Neural cell (in vitro differentiated cells): ENCODE data around the gene DIP2C. TPM values are rescaled to one million over a fixed set of nuclear protein-coding genes. Genes with fewer than 3 reads are reported as not detected.

Experiments used
- H2AFZ ChIP-seq: fragments of 200-600, 300-800 bp; sonication (generic), shearing (Covaris generic); 2 replicates; pipeline ENCODE4 v1.6.0; 2014; ENCODE audit warnings: low read depth, mild to moderate bottlenecking, antibody characterized with exemption, low read length, moderate library complexity
- H3F3A ChIP-seq: fragments of 200-600 bp; shearing (Covaris generic); 2 replicates; pipeline ENCODE4 v1.6.1; 2016; ENCODE audit warnings: mild to moderate bottlenecking, moderate library complexity, mixed read lengths, antibody characterized with exemption, low read length; ENCODE audit not compliant: insufficient read depth, poor library complexity, severe bottlenecking
- H3K27ac ChIP-seq: fragments of 200-600, 300-800 bp; sonication (generic), shearing (Covaris generic); 2 replicates; pipeline ENCODE4 v1.5.1; 2014; ENCODE audit warnings: mild to moderate bottlenecking, low read length, moderate library complexity
- H3K27me3 ChIP-seq: fragments of 300-800, 200-600 bp; sonication (generic), shearing (Covaris generic); 2 replicates; pipeline ENCODE4 v1.6.0; 2014; ENCODE audit warnings: mild to moderate bottlenecking, low read depth, low read length, moderate library complexity; ENCODE audit not compliant: insufficient read depth
- H3K36me3 ChIP-seq: fragments of 300-800, 200-600 bp; sonication (generic), shearing (Covaris generic); 2 replicates; pipeline ENCODE4 v1.5.1; 2014; ENCODE audit warnings: mild to moderate bottlenecking, antibody characterized with exemption, low read length, moderate library complexity; ENCODE audit not compliant: insufficient read depth
- H3K4me2 ChIP-seq: fragments of 300-800, 200-600 bp; sonication (generic), shearing (Covaris generic); 2 replicates; pipeline ENCODE4 v1.6.0; 2014; ENCODE audit warnings: mild to moderate bottlenecking, low read length
- H3K4me3 ChIP-seq: fragments of 300-800, 200-600 bp; sonication (generic), shearing (Covaris generic); 2 replicates; pipeline ENCODE4 v1.5.1; 2014; ENCODE audit warnings: mild to moderate bottlenecking, low read length, moderate library complexity
- H3K79me2 ChIP-seq: fragments of 200-600 bp; shearing (Covaris generic); replicated peaks from 2 replicates; pipeline ENCODE4 v1.6.0; 2014; ENCODE audit warnings: mild to moderate bottlenecking, low read length, moderate library complexity; ENCODE audit not compliant: insufficient read depth
- H3K9ac ChIP-seq: fragments of 300-800, 200-600 bp; sonication (generic), shearing (Covaris generic); 2 replicates; pipeline ENCODE4 v1.6.1; 2016; ENCODE audit warnings: mild to moderate bottlenecking, low read length, mixed read lengths
- H3K9me2 ChIP-seq: fragments of 200-600 bp; shearing (Covaris generic); 2 replicates; pipeline ENCODE4 v1.6.1; 2016; ENCODE audit warnings: mild to moderate bottlenecking, low read length, mixed read lengths; ENCODE audit not compliant: insufficient read depth
- H3K9me3 ChIP-seq: fragments of 200-600, 300-800 bp; sonication (generic), shearing (Covaris generic); 2 replicates; pipeline ENCODE4 v1.6.1; 2016; ENCODE audit warnings: mild to moderate bottlenecking, mixed run types, low read length, moderate library complexity, mixed read lengths
- H4K20me1 ChIP-seq: fragments of 200-600 bp; shearing (Covaris generic); 2 replicates; pipeline ENCODE4 v1.6.1; 2016; ENCODE audit warnings: mild to moderate bottlenecking, mixed run types; ENCODE audit not compliant: insufficient read depth
- EP300 ChIP-seq: fragments of 450-650 bp; conservative IDR thresholded peaks from 2 replicates; pipeline ENCODE4 v1.6.1; 2014; ENCODE audit warnings: antibody characterized with exemption, mild to moderate bottlenecking, moderate library complexity; ENCODE audit not compliant: poor library complexity, severe bottlenecking
- EZH2 ChIP-seq: fragments of 200-600, 300-800 bp; shearing (Covaris generic), sonication (generic); IDR thresholded peaks from 2 replicates; pipeline ENCODE4 v1.6.1; 2014; ENCODE audit warnings: antibody characterized with exemption, low read length, borderline replicate concordance, mild to moderate bottlenecking; ENCODE audit not compliant: insufficient read depth, poor library complexity, severe bottlenecking
- MXI1 ChIP-seq: fragments of 450-650 bp; conservative IDR thresholded peaks from 2 replicates; pipeline ENCODE4 v1.6.1; 2014; ENCODE audit warnings: antibody characterized with exemption, mild to moderate bottlenecking; ENCODE audit not compliant: poor library complexity, severe bottlenecking
- POLR2AphosphoS5 ChIP-seq: IDR thresholded peaks from 2 replicates; pipeline ENCODE4 v1.6.1; 2012
- RAD21 ChIP-seq: fragments of 450-650 bp; conservative IDR thresholded peaks from 2 replicates; pipeline ENCODE4 v1.6.1; 2014; ENCODE audit warnings: antibody characterized with exemption, mild to moderate bottlenecking, moderate library complexity
- SMC3 ChIP-seq: fragments of 450-650 bp; conservative IDR thresholded peaks from 2 replicates; pipeline ENCODE4 v1.6.1; 2014; ENCODE audit warnings: antibody characterized with exemption, mild to moderate bottlenecking, moderate library complexity; ENCODE audit not compliant: poor library complexity
- TAF1 ChIP-seq: IDR thresholded peaks from 2 replicates; pipeline ENCODE4 v1.6.1; 2012; ENCODE audit warnings: low read depth
- polyA plus RNA-seq: library from polyadenylated mRNA; depleted of rRNA; stranded (reverse); fragments of >200 nt; gene quantifications from 2 replicates; pipeline ENCODE4 v1.2.3, GENCODE V29; 2014
- TF ChIP-seq, protein P1 (sequence below): fragments of 450-650 bp; IDR thresholded peaks from 2 replicates; pipeline ENCODE4 v1.5.1; 2014; ENCODE audit warnings: antibody characterized with exemption, mild to moderate bottlenecking, moderate library complexity; ENCODE audit not compliant: poor library complexity, severe bottlenecking
- TF ChIP-seq, protein P2 (sequence below): IDR thresholded peaks from 2 replicates; pipeline ENCODE4 v1.6.1; 2012; ENCODE audit warnings: borderline replicate concordance

DIP2C gene
- polyA plus RNA-seq, 1 donor from 2014 or later: 24.1 TPM

DNA sequence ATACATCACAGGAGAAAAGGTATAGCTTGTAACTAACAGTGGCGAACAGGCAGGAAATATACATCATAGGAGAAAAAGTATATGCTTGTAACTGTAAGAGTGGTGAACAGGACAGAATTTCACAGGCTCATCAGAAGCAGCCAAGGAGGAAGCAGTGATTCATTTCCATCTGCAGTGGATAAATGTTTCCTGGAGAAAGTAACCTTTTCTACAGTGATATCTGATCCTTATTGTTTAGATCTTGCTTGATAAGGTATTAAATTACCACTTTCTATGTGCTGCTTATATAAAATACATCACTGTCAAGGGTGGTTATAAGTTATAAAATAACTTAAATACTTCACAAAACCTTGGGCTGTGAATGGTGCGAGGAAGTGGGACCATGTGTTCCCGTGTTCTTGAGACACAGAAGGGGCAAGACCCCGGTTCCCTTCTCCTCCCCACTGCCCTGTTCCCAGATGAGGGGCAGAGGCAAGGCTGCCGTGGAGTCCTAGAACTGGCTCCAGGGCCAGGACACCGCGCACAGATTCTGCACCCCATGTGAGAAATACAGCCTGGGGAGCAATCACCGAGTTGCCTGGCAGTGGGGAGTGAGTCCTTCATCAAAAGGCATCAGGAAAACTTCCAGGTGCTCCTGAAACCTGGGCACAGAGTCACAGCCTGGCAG is 135.2 kb downstream of the DIP2C start:
- Histone ChIP-seq H3K27ac (no peak overlapping the region), H4K20me1 (peaks cover 14% of the 10 kb centered on the region), H3K27me3 (no peaks in the 10 kb centered on the region), H3K9me3 (no peaks in the 10 kb centered on the region), H2AFZ (no peak overlapping the region), H3K9me2 (no peaks in the 10 kb centered on the region), H3F3A (no peaks in the 10 kb centered on the region), H3K36me3 (no peaks in the 10 kb centered on the region), H3K9ac (no peak overlapping the region), H3K79me2 (peaks cover 54% of the 10 kb centered on the region), H3K4me2 (no peak overlapping the region), H3K4me3 (no peak overlapping the region)
- TF ChIP-seq MXI1: no peak
- TF ChIP-seq, protein P1, sequence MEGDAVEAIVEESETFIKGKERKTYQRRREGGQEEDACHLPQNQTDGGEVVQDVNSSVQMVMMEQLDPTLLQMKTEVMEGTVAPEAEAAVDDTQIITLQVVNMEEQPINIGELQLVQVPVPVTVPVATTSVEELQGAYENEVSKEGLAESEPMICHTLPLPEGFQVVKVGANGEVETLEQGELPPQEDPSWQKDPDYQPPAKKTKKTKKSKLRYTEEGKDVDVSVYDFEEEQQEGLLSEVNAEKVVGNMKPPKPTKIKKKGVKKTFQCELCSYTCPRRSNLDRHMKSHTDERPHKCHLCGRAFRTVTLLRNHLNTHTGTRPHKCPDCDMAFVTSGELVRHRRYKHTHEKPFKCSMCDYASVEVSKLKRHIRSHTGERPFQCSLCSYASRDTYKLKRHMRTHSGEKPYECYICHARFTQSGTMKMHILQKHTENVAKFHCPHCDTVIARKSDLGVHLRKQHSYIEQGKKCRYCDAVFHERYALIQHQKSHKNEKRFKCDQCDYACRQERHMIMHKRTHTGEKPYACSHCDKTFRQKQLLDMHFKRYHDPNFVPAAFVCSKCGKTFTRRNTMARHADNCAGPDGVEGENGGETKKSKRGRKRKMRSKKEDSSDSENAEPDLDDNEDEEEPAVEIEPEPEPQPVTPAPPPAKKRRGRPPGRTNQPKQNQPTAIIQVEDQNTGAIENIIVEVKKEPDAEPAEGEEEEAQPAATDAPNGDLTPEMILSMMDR: no peak
- TF ChIP-seq SMC3: no peak
- no peak for TF ChIP-seq TAF1
- TF ChIP-seq EP300: no peak
- no peak for TF ChIP-seq EZH2
- TF ChIP-seq RAD21: no peak

DNA sequence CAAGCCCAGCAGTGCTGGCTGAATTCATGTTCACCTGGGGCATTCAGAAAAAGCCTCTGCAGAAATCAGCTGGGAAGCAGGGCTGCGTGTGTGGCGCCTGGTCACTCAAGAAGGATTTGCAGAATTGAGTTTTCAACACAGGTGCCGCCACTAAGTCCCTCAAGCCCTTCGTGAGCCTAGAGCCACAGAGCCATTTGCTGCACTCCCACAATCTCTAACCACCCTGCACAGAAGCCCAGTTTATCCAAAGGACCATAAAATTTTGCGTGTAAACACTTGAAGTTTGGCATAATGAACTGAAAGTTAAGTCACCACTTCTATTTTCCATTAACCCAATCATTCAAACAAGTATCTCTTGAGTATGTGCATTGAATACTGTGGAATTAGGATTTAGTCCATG is 136.2 kb downstream of the DIP2C start:
- peaks cover 53% of the 10 kb centered on the region for H3K79me2 ChIP-seq
- H3K4me2 ChIP-seq: no peak overlapping the region
- H3F3A ChIP-seq: no peaks in the 10 kb centered on the region
- H3K9me2 ChIP-seq: no peaks in the 10 kb centered on the region
- H3K4me3 ChIP-seq: no peak overlapping the region
- no peaks in the 10 kb centered on the region for H3K27me3 ChIP-seq
- peaks cover 14% of the 10 kb centered on the region for H4K20me1 ChIP-seq
- H3K36me3 ChIP-seq: no peaks in the 10 kb centered on the region
- no peak overlapping the region for H3K9ac ChIP-seq
- no peak overlapping the region for H3K27ac ChIP-seq
- no peak for TF ChIP-seq POLR2AphosphoS5
- TF ChIP-seq TAF1: no peak
- TF ChIP-seq MXI1: no peak
- TF ChIP-seq RAD21: no peak
- no peaks in the 10 kb centered on the region for H3K9me3 ChIP-seq
- no peak overlapping the region for H2AFZ ChIP-seq

DNA sequence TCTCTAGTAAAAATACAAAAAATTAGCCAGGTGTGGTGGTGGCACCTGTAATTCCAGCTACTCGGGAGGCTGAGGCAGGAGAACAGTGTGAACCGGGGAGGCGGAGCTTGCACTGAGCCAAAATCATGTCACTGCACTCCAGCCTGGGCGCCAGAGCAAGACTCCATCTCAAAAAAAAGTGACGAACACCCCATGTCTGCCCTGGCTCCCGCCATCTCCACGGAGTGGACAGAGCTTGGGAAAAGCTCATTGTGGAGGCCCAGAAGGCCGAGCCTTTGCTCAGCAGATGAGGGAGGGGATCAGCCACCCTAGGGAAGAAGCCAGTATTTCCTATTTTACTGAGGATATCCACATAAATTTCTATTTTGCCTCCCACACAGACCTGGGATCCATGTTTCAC is 136.8 kb downstream of the DIP2C start:
- H3K9me3 ChIP-seq: no peaks in the 10 kb centered on the region
- no peak for TF ChIP-seq TAF1
- no peak for TF ChIP-seq SMC3
- no peak for TF ChIP-seq MXI1
- TF ChIP-seq EP300: no peak
- TF ChIP-seq, protein P1: no peak
- TF ChIP-seq EZH2: no peak
- TF ChIP-seq, protein P2, sequence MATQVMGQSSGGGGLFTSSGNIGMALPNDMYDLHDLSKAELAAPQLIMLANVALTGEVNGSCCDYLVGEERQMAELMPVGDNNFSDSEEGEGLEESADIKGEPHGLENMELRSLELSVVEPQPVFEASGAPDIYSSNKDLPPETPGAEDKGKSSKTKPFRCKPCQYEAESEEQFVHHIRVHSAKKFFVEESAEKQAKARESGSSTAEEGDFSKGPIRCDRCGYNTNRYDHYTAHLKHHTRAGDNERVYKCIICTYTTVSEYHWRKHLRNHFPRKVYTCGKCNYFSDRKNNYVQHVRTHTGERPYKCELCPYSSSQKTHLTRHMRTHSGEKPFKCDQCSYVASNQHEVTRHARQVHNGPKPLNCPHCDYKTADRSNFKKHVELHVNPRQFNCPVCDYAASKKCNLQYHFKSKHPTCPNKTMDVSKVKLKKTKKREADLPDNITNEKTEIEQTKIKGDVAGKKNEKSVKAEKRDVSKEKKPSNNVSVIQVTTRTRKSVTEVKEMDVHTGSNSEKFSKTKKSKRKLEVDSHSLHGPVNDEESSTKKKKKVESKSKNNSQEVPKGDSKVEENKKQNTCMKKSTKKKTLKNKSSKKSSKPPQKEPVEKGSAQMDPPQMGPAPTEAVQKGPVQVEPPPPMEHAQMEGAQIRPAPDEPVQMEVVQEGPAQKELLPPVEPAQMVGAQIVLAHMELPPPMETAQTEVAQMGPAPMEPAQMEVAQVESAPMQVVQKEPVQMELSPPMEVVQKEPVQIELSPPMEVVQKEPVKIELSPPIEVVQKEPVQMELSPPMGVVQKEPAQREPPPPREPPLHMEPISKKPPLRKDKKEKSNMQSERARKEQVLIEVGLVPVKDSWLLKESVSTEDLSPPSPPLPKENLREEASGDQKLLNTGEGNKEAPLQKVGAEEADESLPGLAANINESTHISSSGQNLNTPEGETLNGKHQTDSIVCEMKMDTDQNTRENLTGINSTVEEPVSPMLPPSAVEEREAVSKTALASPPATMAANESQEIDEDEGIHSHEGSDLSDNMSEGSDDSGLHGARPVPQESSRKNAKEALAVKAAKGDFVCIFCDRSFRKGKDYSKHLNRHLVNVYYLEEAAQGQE: no peak
- no peak for TF ChIP-seq POLR2AphosphoS5
- no peak for TF ChIP-seq RAD21
- no peak overlapping the region for H3K9ac ChIP-seq
- H3F3A ChIP-seq: no peaks in the 10 kb centered on the region
- no peak overlapping the region for H3K27ac ChIP-seq
- no peaks in the 10 kb centered on the region for H3K36me3 ChIP-seq
- no peaks in the 10 kb centered on the region for H3K27me3 ChIP-seq
- H3K79me2 ChIP-seq: peaks cover 50% of the 10 kb centered on the region
- H3K4me2 ChIP-seq: no peak overlapping the region
- peaks cover 14% of the 10 kb centered on the region for H4K20me1 ChIP-seq
- H3K4me3 ChIP-seq: no peak overlapping the region
- no peaks in the 10 kb centered on the region for H3K9me2 ChIP-seq
- H2AFZ ChIP-seq: no peak overlapping the region
